ACHN (cell line): Measurements from ENCODE around the gene PIK3R5.

Experiments
- DNase-seq: peaks from one replicate; pipeline ENCODE4 v3.0.0-alpha.2; 2015
- in situ Hi-C: cut with HindIII; loops from 2 replicates; pipeline ENCODE4 v1.10.0; 2017; ENCODE audit warnings: low sequenced_read_pairs, low pct_ligation_motif_present, low pct_unique_long_range_greater_than_20kb

Gene PIK3R5

DNA sequence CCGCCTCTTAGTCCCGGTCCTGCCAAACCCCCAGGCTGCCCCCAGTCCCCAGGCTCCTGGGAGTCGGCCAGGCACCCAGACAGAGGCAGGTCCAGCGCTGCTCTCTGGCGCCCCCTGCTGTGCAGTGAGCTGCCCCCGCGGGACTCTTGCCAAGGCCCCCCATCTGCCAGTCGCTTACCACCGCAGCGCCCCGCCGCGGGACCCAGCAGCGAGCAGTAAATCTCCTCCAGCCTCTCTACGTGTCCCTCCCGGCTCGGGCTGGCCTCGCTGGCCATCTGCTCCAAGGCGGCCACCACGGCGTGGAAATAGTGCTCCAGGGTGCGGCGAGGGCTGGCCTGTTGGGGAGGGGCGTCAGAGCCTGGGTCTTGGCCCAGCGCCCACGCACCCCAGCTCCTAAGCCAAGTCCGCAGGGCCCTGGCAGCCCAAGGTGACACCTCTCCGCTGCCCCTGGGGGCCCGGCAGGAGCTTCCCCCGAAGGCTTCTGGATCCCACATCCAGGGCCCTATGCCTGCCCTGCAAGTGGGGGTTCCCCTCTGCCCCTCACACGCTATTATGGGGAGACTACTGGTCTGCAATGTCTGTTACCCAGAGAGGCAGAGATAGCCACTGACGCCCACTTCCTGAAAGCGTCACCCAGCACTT, 132.7 kb downstream of the PIK3R5 start:
- DNase-seq = no peak
- in situ Hi-C loops = no loop called here

DNA sequence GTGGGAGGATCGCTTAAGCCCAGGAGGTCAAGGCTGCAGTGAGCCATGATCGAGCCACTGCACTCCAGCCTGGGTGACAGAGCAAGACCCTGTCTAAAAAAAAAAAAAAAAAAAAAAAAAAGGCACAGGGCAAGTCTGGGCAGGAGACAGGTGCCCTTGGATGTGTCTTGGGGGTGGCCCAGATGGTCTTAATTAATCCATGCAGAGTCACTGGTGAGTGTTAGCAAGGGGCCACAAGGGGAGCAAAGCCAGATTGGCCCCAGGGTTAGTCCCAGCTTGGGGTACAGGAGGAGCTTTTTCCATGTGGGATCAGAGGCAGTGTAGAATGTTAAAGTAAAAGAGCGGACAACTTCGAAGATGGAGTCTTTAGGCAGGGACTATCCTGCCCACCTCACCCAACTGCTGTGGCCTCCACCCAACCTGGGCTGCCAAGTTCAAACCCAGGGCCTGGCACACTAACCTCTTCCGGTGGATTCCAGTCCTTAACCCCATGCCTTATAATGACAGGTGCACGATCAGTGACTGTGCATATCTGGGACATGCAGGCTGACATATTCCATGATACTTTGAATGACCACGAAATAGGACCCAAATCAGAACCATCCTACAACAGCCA, 134.2 kb downstream of the PIK3R5 start:
- in situ Hi-C loops = no loop called here
- DNase-seq = no peak

DNA sequence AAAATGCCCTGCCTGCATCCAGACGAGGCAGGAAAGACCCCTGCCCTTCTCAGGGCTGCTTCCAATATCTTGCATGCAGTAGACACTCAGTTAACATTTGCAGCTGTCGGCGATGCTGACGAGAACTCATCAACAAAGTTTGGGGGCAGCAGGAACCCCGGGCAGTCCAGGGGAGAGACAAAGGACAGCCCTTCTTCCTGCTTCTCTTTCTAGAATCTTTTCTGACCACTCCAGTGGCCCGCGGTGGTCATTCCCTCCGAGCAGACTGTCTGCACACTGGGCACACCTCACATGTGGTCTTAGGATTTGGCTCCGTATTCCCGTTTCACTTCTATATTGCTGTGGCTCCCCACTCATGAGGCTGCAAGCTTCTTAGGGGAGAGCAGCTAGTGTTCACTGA, 135.4 kb downstream of the PIK3R5 start:
- no peak for DNase-seq

DNA sequence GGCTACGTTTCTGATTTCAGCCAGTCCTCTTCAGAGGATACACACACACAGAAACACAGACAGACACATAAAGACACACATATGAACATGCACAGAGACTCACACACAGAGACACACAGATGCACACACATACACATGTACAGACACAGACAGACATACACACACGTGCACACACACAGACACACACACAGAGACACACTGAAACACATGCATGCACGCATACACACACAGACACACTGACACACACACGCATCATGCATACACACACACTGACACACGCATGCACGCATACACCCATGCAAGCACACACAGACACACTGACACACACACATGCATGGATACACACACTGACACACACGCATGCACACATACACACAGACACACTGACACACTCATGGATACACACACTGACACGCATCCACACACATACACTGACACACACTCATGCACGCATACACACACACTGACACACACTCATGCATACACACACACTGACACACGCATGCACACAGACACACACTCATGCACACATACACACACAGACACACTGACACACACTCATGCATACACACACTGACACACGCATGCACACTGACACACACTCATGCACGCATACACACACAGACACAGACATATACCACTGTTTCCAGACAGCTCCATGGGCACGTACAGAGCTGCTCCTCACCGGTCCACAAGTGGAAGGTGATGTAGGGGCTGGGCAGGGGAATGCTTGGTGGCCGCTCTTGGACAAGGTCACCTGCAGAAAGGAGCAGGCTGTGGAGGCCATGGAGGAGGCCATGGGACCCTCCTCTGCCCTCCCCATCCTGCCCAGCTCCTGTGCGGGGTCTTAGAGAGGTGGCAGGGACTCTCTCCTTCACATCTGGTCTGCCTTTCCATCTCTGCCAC, 136.2 kb downstream of the PIK3R5 start:
- no peak for DNase-seq
- in situ Hi-C loops = no loop called here

More for the DNA sequence above, 135.4 kb downstream of the PIK3R5 start:
- in situ Hi-C loops = no loop called here
